NK-92 (cell line): ENCODE measurements around the gene GABBR1.

Experiments used
- DNase-seq: peaks from one replicate; lab custom pipeline; 2025; ENCODE audit not compliant: unreplicated experiment; lab: John Stamatoyannopoulos, UW

GABBR1 gene

GRCh38 chr6:29567991-29568390 is 65.0 kb downstream of the GABBR1 start:
- DNase-seq, result no peak

DNA sequence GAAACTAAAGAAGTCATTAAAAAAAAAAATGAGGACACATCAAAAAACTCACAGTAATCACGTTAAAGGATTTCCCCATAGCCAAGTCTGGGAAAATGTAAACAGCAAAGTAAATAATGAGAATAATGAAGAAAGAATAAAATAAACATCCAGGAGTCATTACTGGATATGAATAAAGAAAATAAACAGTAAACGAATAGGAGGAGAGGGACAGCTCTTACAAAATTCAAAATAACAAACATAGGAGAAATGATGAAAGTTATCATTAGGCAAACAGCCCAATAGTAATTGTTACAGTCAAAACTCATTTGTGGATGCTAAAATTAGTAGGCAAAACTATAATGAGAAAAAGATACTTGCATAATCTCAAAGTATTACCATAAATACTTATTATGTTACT is 65.4 kb downstream of the GABBR1 start:
- no peak for DNase-seq

DNA sequence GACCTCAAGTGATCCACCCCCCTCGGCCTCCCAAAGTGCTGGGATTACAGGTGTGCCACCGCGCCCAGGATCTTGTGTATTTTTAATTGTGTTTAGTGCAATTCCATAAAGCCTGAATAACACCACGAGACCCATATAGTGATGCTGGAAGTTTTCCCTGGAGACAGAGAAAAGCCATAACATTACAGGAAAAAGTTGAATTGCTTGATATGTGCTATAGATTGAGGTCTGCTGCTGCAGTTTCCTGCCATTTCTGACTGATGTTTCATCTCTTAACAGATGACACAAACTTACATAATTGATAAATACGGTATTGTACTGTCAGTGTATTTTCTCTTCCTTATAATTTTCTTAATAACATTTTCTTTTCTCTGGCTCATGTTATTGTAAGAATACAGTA is 66.1 kb downstream of the GABBR1 start:
- no peak for DNase-seq

DNA sequence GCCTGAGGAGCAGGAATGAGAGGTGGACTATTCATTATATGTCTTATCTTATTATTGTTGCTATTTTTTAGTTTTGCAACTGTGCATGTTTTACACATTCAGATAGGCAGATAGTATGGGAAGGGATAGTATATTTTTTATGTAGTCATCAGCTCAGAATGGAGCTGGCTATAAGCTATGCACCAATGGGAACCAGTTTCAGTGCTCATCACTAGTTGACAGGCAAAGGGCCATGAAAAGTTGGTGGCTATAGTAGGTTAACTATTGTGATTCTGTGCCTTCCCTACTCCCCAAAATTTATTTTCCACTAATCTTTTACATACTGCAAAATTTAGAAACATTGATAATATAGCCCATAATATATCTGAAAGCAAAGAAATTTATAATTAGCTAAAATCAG is 68.1 kb downstream of the GABBR1 start:
- DNase-seq, result no peak

DNA sequence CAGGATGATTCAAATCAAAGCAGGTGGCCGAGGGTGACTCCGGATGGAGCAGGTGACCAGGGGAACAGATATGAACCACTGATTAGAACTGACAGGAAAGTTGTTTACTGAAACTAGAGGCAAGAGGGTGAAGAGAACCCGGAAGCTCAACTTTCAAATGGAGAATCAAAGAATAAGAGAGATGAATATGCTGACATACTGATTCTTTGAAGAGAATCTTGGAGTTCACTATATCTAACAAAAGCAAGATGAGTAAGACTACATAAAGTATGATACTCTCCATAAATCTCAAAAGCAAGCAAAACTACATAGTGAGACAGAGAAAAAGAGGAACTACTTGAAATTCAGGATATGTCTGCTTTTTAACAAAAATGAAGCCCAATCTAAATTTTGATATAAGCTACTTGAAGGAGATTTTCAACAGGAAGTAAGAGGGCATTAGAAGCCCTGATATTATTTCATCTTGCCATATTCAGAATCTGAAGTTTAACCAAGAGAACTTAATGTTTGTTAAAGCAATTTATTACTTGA is 69.5 kb downstream of the GABBR1 start:
- DNase-seq, result no peak

- DNase-seq, result no peak
Measured at GRCh38 chr6:29561606-29562181, 71.3 kb downstream of the GABBR1 start.

DNA sequence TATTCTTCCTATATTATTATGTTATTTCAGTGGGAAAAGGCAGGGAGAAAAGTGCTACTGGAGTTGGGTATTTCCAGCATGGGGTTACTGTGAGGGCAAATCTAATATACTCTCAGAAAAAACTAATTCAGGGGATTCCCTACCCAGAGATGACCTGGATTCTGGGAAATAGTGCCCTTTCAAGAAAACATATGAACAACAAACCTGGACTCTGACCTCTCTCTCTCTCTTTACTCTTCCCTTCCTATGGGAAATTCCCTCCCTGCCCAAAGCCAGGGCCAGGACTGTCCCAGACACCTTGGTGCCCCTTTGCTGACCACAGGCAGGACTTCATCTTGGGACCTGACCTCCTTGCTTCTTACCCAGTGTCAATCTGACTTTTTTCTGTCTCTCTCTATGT is 71.9 kb downstream of the GABBR1 start:
- no peak for DNase-seq

- no peak for DNase-seq
Measured at GRCh38 chr6:29559524-29560287, 73.3 kb downstream of the GABBR1 start, which contains the start of gene UBD. TSS of gene UBD (minus strand) at chr6:29559732. CDS start at chr6:29559701, 31 bp downstream.

DNA sequence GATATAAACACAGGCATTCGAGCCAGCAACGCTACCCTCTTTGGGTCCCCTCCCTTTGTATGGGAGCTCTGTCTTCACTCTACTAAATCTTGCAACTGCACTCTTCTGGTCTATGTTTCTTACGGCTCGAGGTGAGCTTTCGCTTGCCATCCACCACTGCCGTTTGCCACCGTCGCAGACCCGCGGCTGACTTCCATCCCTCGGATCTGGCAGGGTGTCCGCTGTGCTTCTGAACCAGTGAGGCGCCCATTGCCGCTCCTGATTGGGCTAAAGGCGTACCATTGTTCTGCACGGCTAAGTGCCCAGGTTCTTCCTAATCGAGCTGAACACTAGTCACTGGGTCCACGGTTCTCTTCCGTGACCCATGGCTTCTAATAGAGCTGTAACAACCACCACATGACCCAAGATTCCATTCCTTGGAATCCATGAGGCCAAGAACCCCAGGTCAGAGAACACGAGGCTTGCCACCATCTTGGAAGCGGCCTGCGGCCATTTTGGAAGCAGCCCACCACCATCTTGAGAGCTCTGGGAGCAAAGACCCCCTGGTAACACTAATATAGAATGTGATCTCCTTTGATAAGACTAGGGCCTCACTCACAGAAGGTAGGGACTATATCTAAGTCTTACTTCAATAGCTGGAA is 74.4 kb downstream of the GABBR1 start:
- no peak for DNase-seq

DNA sequence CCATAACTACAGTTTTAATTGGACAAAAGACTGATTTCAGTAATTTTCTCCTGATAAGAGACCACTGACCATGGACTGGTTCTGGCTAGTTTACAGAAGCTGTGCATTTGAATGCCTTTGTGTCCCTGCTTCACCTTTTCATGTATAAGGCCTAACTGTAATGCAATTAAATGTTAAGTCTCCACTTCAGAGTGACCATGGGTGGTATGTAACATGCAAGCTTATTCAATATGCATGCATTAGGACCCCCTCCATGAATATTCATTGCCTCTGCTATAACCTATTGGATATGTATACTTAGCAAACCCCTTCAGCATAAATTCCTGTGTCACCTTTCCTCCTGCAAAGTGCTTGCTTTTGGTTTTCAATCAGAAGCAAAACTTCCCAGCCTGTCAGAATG is 75.7 kb downstream of the GABBR1 start:
- DNase-seq, result no peak

DNA sequence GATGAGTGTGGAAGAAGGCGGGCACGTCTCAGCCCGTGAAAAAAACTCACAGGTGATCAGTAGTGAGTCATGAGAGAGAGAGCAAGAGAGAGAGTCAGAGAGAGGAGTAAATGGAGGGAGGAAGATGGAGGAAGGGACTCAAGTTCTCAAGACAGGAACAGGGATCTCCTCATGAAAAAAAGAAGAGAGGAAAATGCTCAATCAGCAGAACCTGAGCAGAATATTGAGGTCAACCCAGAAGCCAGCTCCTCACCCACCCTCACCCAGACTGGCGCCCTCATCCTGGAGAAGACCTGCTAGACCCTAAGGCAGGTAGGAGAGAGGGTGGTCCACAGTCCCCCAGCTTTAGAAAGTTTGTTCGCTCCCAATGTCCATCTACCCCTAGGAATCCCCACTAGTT is 78.2 kb downstream of the GABBR1 start:
- no peak for DNase-seq

GRCh38 chr6:29553268-29554057 is 79.5 kb downstream of the GABBR1 start:
- DNase-seq, result no peak

DNA sequence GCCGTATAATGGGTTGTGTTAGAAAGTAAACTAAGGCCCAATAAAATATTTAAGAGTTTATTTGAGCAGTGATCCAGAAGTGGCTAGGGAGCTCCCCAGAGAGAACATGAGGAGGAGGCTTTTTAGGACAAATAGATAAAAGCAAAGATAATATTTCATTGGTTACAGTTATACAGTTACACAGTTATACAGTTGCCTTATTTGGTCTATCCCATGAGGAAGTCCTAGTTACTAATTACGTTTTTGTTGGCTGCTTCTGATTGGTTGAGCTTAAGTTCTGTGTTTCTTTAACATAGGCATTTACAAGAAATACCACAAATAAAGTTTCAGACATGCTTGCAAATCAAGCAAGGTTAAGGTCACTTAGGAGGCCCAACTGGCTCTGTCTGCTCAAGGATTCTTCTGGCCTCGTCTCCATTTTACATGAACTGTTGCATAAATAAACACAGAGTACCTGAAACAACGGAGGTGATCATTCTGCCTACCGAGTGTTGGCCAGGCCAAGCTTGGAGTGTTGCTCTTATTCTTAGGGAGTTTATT is 80.4 kb downstream of the GABBR1 start:
- DNase-seq, result no peak

- no peak for DNase-seq
Measured at GRCh38 chr6:29547573-29547972, 85.4 kb downstream of the GABBR1 start.

GRCh38 chr6:29537714-29538403 is 95.1 kb downstream of the GABBR1 start:
- DNase-seq, result no peak

- no peak for DNase-seq
Measured at GRCh38 chr6:29532320-29532951, 100.5 kb downstream of the GABBR1 start.

DNA sequence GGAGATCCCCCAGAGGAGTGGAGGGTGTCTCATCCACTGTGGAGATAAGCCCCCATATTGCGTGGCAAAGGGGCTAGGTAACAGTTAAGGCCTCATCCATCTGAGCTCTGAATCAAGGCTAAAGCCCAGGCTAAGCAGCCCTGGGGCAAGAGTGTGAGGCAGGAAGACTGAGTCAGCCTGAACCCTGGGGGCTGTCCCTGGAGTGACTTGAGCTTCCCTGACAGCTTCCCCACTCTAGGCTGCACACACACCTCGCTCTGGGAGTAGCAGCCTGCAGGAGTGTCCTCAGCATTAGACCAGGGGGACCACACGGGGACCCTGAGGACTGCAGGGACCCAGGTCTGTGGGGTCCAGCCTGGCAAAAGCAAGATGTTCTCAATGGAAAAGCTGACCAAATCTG is 101.3 kb downstream of the GABBR1 start:
- DNase-seq, result no peak

DNA sequence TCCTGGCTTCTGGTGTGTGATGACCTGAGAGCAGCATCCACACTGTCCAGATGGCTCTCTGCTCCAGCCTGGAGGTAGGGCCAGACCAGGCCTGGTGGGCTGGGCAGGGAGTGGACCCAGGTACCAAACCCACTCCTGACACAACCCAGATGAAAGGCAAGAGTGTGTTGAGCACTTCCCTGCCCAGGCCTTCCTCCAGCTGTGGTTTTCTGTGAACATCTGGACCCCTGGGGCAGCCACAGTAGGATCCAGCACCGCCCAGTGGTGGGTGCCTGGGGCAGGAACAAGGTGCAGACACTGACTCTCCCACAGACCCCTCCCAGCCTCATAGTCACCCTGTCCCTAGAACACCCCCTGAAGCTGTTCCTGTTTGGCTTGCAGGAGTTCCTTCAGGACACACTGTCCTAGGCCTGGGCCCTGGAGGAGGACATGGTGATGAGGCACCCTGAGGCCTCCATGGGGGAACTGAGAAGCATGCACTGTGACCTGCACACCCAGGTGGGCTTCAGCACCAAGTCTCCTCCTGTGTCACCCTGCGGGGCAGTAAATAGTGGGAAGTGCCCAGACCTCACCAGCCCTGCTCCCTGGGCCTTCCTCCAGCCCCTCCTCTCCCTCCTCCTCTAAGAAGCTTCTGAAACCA is 102.2 kb downstream of the GABBR1 start:
- DNase-seq, result no peak

DNA sequence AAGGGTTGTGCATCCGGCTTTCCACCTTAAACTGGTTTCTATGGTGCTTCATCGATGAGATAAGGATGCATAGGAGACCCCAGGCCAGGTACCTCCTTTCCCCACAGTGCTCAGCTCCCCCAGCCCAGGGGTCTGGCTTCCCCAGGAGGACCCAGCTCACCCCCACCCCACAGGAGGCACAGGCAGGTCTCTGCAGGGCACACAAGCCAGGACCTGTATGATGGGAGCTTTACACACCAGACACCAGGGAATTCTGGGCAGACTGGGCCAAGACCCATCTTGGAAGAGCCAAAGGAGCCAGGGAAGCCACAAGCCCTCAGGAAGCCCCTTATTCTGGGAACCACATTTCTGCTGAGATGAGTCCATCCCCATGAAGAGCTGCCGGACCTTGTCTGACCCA is 103.0 kb downstream of the GABBR1 start:
- DNase-seq, result no peak
